Astrocyte (in vitro differentiated cells and primary cell): Measurements from ENCODE around the gene RHOBTB1. TPM values are rescaled to one million over a fixed set of nuclear protein-coding genes. Genes with fewer than 3 reads are reported as not detected.

Experiments used
- DNase-seq: peaks from one replicate; pipeline ENCODE4 v3.0.0-alpha.2; 2010; ENCODE audit warnings: low read depth
- FAIRE-seq: peaks from 2 replicates; lab custom pipeline; 2011; peaks lifted over from hg19 to GRCh38; lab: Jason Lieb, UNC
- H2AFZ ChIP-seq: 2 replicates; pipeline ENCODE4 v1.6.0; 2012; ENCODE audit warnings: low read depth, low read length, inconsistent platforms
- H3K27ac ChIP-seq: 2 replicates; pipeline ENCODE4 v1.5.1; 2011; ENCODE audit warnings: low read depth, low read length, inconsistent platforms
- H3K27me3 ChIP-seq: 2 replicates; pipeline ENCODE4 v1.6.0; 2011; ENCODE audit warnings: low read length, inconsistent platforms; ENCODE audit not compliant: insufficient read depth
- H3K36me3 ChIP-seq: 2 replicates; pipeline ENCODE4 v1.5.1; 2011; ENCODE audit warnings: low read length, inconsistent platforms; ENCODE audit not compliant: insufficient read depth
- H3K4me1 ChIP-seq: 2 replicates; pipeline ENCODE4 v1.5.1; 2011; ENCODE audit warnings: low read length, inconsistent platforms; ENCODE audit not compliant: insufficient read depth
- H3K4me2 ChIP-seq: 2 replicates; pipeline ENCODE4 v1.6.0; 2012; ENCODE audit warnings: low read length, inconsistent platforms
- H3K4me3 ChIP-seq: 2 replicates; pipeline ENCODE4 v1.5.1; 2011; ENCODE audit warnings: low read depth, mild to moderate bottlenecking, low read length, inconsistent platforms; ENCODE audit not compliant: insufficient read depth
- H3K79me2 ChIP-seq: 2 replicates; pipeline ENCODE4 v1.6.0; 2012; ENCODE audit warnings: mild to moderate bottlenecking, low read length, inconsistent platforms; ENCODE audit not compliant: insufficient read depth
- H3K9ac ChIP-seq: 2 replicates; pipeline ENCODE4 v1.6.0; 2012; ENCODE audit warnings: mild to moderate bottlenecking, low read length, inconsistent platforms
- H3K9me3 ChIP-seq: 2 replicates; pipeline ENCODE4 v1.5.1; 2012; ENCODE audit warnings: low read depth, mild to moderate bottlenecking, low read length, inconsistent platforms; ENCODE audit not compliant: insufficient read depth
- H4K20me1 ChIP-seq: 2 replicates; pipeline ENCODE4 v1.6.0; 2012; ENCODE audit warnings: low read length, inconsistent platforms; ENCODE audit not compliant: insufficient read depth
- H3K27ac Mint-ChIP-seq: one replicate; pipeline ENCODE4 v1.8.0; 2021; ENCODE audit warnings: mild to moderate bottlenecking, mixed read lengths; ENCODE audit not compliant: unreplicated experiment
- H3K27me3 Mint-ChIP-seq: one replicate; pipeline ENCODE4 v1.8.0; 2021; ENCODE audit warnings: low read depth, mixed read lengths; ENCODE audit not compliant: unreplicated experiment
- H3K36me3 Mint-ChIP-seq: one replicate; pipeline ENCODE4 v1.8.0; 2021; ENCODE audit warnings: low read depth, mixed read lengths; ENCODE audit not compliant: unreplicated experiment
- H3K4me1 Mint-ChIP-seq: one replicate; pipeline ENCODE4 v1.8.0; 2021; ENCODE audit warnings: low read depth, mixed read lengths; ENCODE audit not compliant: unreplicated experiment
- H3K4me3 Mint-ChIP-seq: one replicate; pipeline ENCODE4 v1.8.0; 2021; ENCODE audit warnings: mild to moderate bottlenecking, moderate library complexity, mixed read lengths; ENCODE audit not compliant: unreplicated experiment
- H3K9me3 Mint-ChIP-seq: one replicate; pipeline ENCODE4 v1.8.0; 2021; ENCODE audit warnings: mild to moderate bottlenecking, mixed read lengths; ENCODE audit not compliant: unreplicated experiment
- CTCF ChIP-seq: IDR thresholded peaks from 2 replicates; pipeline ENCODE4 v1.5.1; 2011; ENCODE audit warnings: low read depth, mild to moderate bottlenecking, inconsistent platforms, low read length, moderate library complexity; ENCODE audit not compliant: insufficient read depth
- EZH2 ChIP-seq: IDR thresholded peaks from 2 replicates; pipeline ENCODE4 v1.6.1; 2012; ENCODE audit warnings: mild to moderate bottlenecking, low read length, inconsistent platforms; ENCODE audit not compliant: insufficient read depth
- total RNA-seq: library from RNA; stranded (reverse); gene quantifications from 2 replicates; pipeline ENCODE4 v1.2.1, GENCODE V29; 2021

RHOBTB1 gene
- total RNA-seq, 1 donor from 2014 or later, result 46.5 TPM

GRCh38 chr10:60820093-60820754, 123.8 kb downstream of the RHOBTB1 start:
- peaks cover 30% of the 10 kb centered on the region for H3K4me1 ChIP-seq
- no peak overlapping the region for H3K27ac ChIP-seq
- no peaks in the 10 kb centered on the region for H4K20me1 ChIP-seq
- peak; percentile 91 for DNase-seq
- peak overlapping the region; percentile 2 for H3K4me2 ChIP-seq
- H3K9me3 Mint-ChIP-seq, result no peaks in the 10 kb centered on the region
- H3K36me3 ChIP-seq, result no peaks in the 10 kb centered on the region
- H3K4me1 Mint-ChIP-seq, result peaks cover 60% of the 10 kb centered on the region
- H3K9me3 ChIP-seq, result no peaks in the 10 kb centered on the region
- no peak overlapping the region for H2AFZ ChIP-seq
- no peak for TF ChIP-seq EZH2
- TF ChIP-seq CTCF, result peak; percentile 49
- peak; percentile 17 for FAIRE-seq
- H3K27ac Mint-ChIP-seq, result peak overlapping the region; percentile 98
- H3K9ac ChIP-seq, result no peak overlapping the region
- no peaks in the 10 kb centered on the region for H3K79me2 ChIP-seq
- no peaks in the 10 kb centered on the region for H3K36me3 Mint-ChIP-seq
- no peak overlapping the region for H3K4me3 Mint-ChIP-seq
- no peak overlapping the region for H3K4me3 ChIP-seq
- H3K27me3 ChIP-seq, result no peaks in the 10 kb centered on the region
- no peaks in the 10 kb centered on the region for H3K27me3 Mint-ChIP-seq

Other genes with a start within 250 kb of the RHOBTB1 start
- gene CDK1, start 165.7 kb downstream of the RHOBTB1 start, total RNA-seq, result 4.1 and 6.6 TPM in 2 replicates